ENCODE measurements around the gene CREBBP.

CREBBP gene

DNA sequence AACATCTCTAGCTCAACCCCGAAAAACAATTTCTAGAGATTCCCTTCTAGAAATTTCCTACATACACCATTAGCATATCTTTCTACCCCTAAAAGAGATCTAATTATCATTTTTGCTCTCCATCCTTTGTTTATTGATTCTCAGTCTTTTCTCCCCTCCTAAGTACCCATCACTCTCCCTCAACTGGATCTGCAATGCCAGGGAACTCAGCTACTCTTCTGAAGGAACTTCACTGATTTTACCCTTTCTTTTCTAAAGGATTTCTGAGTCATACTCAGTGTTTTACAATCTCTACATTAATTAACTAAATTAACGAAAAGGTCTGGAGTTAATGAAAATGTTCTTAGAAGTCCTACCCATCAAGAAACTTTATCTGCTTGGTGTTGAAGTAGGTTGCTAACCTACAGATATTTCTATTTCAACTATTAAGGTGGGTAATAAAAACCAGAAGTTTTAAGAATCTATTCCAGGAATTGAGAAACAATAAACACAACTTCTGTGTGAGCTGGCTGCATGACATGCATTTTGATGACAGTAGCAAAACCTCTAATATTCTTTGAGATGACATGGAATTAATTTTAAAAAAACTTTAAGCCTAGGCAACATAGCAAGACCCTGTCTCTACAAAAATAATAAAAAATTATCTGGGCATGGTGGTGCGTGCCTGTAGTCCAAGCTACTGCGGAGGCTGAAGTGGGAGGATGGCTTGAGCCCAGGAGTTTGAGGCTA is 13.6 kb downstream of the CREBBP start:
- TF ChIP-seq, protein P1, sequence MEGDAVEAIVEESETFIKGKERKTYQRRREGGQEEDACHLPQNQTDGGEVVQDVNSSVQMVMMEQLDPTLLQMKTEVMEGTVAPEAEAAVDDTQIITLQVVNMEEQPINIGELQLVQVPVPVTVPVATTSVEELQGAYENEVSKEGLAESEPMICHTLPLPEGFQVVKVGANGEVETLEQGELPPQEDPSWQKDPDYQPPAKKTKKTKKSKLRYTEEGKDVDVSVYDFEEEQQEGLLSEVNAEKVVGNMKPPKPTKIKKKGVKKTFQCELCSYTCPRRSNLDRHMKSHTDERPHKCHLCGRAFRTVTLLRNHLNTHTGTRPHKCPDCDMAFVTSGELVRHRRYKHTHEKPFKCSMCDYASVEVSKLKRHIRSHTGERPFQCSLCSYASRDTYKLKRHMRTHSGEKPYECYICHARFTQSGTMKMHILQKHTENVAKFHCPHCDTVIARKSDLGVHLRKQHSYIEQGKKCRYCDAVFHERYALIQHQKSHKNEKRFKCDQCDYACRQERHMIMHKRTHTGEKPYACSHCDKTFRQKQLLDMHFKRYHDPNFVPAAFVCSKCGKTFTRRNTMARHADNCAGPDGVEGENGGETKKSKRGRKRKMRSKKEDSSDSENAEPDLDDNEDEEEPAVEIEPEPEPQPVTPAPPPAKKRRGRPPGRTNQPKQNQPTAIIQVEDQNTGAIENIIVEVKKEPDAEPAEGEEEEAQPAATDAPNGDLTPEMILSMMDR (IDR thresholded peaks at IDR 0.05; ENCODE audit: low read depth, low read length, missing control alignments), result no peak

DNA sequence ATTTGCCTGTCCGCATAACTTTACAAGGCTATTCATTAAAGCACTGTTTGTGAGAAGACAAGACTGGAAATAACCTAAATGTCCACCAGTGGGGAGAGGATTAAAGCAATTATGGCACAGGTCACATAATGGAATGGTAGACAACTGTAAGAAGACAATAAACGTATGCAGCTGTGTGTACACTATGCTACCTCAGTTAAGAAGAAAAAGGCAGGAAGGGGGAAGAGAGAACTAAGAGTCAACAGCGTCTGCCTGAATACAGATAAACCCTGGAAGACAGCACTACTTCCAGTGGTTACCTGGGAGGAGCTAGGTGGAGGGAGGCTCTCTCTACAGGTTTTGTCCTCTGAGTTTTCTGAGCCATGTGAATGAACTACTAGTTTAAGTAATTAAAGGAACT is 15.3 kb downstream of the CREBBP start:
- no peak overlapping the region for H3K4me3 ChIP-seq (replicated peaks; ENCODE audit: low read depth, low read length)
- TF ChIP-seq, protein P1 (IDR thresholded peaks at IDR 0.05; ENCODE audit: low read depth, low read length, missing control alignments), result no peak
- DNase-seq (ENCODE audit: extremely low read depth, low read depth), result no peak

More for the DNA sequence above, 13.6 kb downstream of the CREBBP start:
- H3K4me3 ChIP-seq (replicated peaks; ENCODE audit: low read depth, low read length), result no peak overlapping the region
- DNase-seq (ENCODE audit: extremely low read depth, low read depth), result no peak

DNA sequence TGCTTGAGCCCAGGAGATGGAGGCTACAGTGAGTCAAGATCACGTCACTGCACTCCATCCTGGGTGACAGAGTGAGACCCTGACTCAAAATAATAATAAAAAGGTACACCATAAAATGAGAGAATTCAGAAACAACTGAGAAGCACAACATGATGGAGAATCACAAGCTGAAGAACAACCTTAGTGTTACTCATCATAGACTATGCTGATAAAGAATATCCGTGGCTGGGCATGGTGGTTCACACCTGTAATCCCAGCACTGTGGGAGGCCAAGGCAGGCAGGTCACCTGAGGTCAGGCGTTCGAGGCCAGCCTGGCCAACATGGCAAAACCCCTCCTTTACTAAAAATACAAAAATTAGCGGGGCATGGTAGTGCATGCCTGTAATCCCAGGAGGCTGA is 16.0 kb downstream of the CREBBP start:
- H3K4me3 ChIP-seq (replicated peaks; ENCODE audit: low read depth, low read length), result no peak overlapping the region
- DNase-seq (ENCODE audit: extremely low read depth, low read depth), result no peak
- TF ChIP-seq, protein P1 (IDR thresholded peaks at IDR 0.05; ENCODE audit: low read depth, low read length, missing control alignments), result no peak

DNA sequence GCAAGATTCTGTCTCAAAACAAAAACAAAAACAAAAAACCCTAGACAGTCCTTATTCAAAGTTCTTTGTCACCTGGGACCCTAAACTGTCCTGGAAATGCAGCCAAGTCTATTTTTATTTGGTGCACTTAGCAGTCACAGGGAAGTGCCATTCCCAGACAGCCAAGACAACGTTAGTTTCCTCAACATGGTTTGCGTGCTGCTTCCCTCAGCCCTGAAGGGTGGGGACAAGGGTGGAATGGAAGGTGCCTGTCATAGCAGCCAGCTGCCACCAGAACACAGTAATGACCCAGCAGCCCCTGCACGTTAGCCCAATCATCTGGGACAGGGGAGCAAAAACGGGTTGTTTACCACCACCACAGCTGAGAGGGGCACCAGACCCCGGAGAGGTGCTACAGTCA is 16.9 kb downstream of the CREBBP start:
- no peak overlapping the region for H3K4me3 ChIP-seq (replicated peaks; ENCODE audit: low read depth, low read length)
- DNase-seq (ENCODE audit: extremely low read depth, low read depth), result no peak
- TF ChIP-seq, protein P1 (IDR thresholded peaks at IDR 0.05; ENCODE audit: low read depth, low read length, missing control alignments), result no peak

DNA sequence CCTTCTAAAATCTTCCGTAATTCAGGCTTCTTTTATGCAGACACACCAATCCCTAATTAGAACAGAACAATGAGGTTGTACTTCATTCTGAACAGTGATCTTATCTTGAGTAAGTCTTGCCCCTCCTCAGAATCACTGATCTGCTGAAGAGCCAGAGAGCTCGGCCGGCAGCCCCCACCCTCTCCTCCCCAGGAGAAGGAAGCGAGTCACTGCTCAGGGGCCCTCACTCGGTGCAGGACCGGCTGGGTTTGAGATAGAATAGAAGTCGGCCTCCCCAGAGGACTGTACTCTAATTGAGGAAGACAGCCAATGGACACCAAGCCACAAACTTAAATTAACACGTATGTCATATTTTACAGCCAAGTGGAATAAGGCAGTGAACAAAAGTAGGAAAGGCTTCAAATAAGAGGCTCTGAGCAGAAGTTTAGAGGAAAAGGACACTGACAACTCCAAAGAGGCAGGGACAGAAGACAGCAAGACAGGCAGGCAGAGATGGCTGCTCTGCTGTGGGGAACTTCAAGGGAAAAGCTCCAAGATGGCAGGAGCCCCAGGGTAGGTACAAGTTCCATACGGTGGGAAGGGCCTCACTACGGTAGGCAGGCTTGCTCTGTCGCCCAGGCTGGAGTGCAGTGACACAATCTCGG is 18.6 kb downstream of the CREBBP start:
- no peak overlapping the region for H3K4me3 ChIP-seq (replicated peaks; ENCODE audit: low read depth, low read length)
- DNase-seq (ENCODE audit: extremely low read depth, low read depth), result no peak

DNA sequence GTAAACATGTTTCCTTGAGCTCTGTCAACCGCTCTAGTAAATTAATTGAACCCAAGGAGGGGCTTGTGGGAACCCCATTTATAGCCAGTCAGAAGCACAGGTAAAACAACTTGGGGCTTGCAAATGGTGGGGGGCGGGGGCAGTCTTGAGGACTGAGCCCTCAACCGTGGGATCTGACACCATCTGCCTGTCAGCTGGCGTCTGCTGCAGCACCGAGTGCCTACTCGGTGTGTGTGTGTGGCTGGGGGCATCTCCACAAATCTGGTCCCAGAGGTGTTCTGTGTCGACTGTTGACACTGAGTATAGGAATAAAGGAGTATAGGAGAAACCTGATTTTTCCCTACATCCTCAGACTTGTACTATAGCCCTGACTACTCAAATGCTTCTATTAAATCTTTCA is 20.6 kb downstream of the CREBBP start:
- no peak overlapping the region for H3K4me3 ChIP-seq (replicated peaks; ENCODE audit: low read depth, low read length)
- DNase-seq (ENCODE audit: extremely low read depth, low read depth), result no peak
- TF ChIP-seq, protein P1 (IDR thresholded peaks at IDR 0.05; ENCODE audit: low read depth, low read length, missing control alignments), result no peak

More for the DNA sequence above, 18.6 kb downstream of the CREBBP start:
- TF ChIP-seq, protein P1 (IDR thresholded peaks at IDR 0.05; ENCODE audit: low read depth, low read length, missing control alignments), result no peak
